Right lobe of liver (tissue), 6 donors: Measurements from ENCODE around the gene EIPR1. TPM values are rescaled to one million over a fixed set of nuclear protein-coding genes. Genes with fewer than 3 reads are reported as not detected.

ENCODE experiments used
- ATAC-seq, 4 donors: fragments of 200-7000 bp; cut with Tn5 transposase; one replicate each; pipeline ENCODE4 v1.9.1; 2020; ENCODE audit warnings: mild to moderate bottlenecking in 4 of 4, moderate library complexity in 4 of 4
- DNase-seq, 3 donors: peaks; one replicate each; pipeline ENCODE4 v3.0.0-alpha.2; 2020
- H3K27ac ChIP-seq, 3 donors: fragments of 200-600 bp; one replicate each; pipeline ENCODE4 v1.8.0; 2022
- H3K27me3 ChIP-seq, 2 donors: fragments of 200-600 bp; one replicate each; pipeline ENCODE4 v1.8.0; 2022
- H3K36me3 ChIP-seq, 4 donors: fragments of 200-600 bp; sonication (generic) in 1 of 4; one replicate each; pipeline versions ENCODE4 v1.5.1 to v1.8.0; 2017 to 2022; ENCODE audit warnings: control low read depth in 1 of 4
- H3K4me1 ChIP-seq, 4 donors: fragments of 200-600 bp; sonication (generic) in 1 of 4; one replicate each; pipeline versions ENCODE4 v1.5.1 to v1.8.0; 2017 to 2022; ENCODE audit warnings: control low read depth in 1 of 4
- H3K4me3 ChIP-seq, 3 donors: fragments of 200-600 bp; one replicate each; pipeline ENCODE4 v1.8.0; 2022
- H3K9me3 ChIP-seq, 4 donors: fragments of 200-600 bp; sonication (generic) in 1 of 4; one replicate each; pipeline versions ENCODE4 v1.5.1 to v1.8.0; 2017 to 2022; ENCODE audit warnings: control low read depth in 1 of 4
- CTCF ChIP-seq, 4 donors: fragments of 200-600 bp in 3 of 4; fragments of 450-650 bp in 1 of 4; IDR thresholded peaks; one replicate each; pipeline versions ENCODE4 v1.5.1 to v1.8.0; 2016 to 2022; ENCODE audit warnings: antibody characterized with exemption in 4 of 4, mild to moderate bottlenecking in 2 of 4
- POLR2A ChIP-seq: fragments of 450-650 bp; IDR thresholded peaks from one replicate; pipeline ENCODE4 v1.6.1; 2017; ENCODE audit warnings: antibody characterized with exemption, mild to moderate bottlenecking
- WGBS: methylation state at CpG from one replicate; pipeline ENCODE4 v1.1.6; 2018; ENCODE audit warnings: low coverage, low lambda C conversion rate; ENCODE audit not compliant: insufficient coverage; ENCODE audit errors: missing lambda C conversion rate; 5-methylcytosine and 5-hydroxymethylcytosine counted together
- intact Hi-C, 2 donors: fragments of 100-400 bp; cut with DNase I; formaldehyde crosslinking; loops; one replicate each; pipeline versions ENCODE4 v1.11.2 to v1.14.1; 2022
- total RNA-seq, 6 experiments: library from RNA; depleted of rRNA in 2 of 6; stranded (reverse); fragments of >200 nt in 2 of 6; fragmentation: NEBNext Ultra II Directional in 3 of 6; extraction: Animal tissue kit (Norgen Biotek cat#: 25700) in 3 of 6; gene quantifications; one replicate each; pipeline versions ENCODE4 v1.1.0 to v1.2.4, GENCODE V29; 2016 to 2023
- donor health status: DM: no; HTN: yes; CAD: no.
- donor health status: DM: no; HTN: no; CAD: no.
- donor health status: DM: no; HTN: no; CAD: no.
- donor health status: DM: no; HTN: yes; CAD: no.
- donor health status: DM: no; HTN: yes; CAD: no.

The EIPR1 gene
- total RNA-seq, 6 experiments from 2014 or later: 6.8 to 40.6 (median 11.6) TPM

- H3K27me3 ChIP-seq: no peaks in the 10 kb centered on the region
- H3K36me3 ChIP-seq: peaks cover 0 to 3% (median 2%) of the 10 kb centered on the region in 4 donors
- no peak overlapping the region for H3K27ac ChIP-seq
- intact Hi-C loops: no loop called here
- 73% methylated on average over 9 of the region's 12 CpGs for WGBS
- no peaks in the 10 kb centered on the region for H3K4me1 ChIP-seq
- ATAC-seq (no peak), DNase-seq (no peak)
- H3K9me3 ChIP-seq: no peaks in the 10 kb centered on the region
- H3K4me3 ChIP-seq: no peak overlapping the region
- TF ChIP-seq POLR2A: no peak
These were observed 180.3 kb downstream of the EIPR1 start for GRCh38 chr2:3197308-3197707.

- Histone ChIP-seq H3K27me3 (no peaks in the 10 kb centered on the region), H3K9me3 (no peaks in the 10 kb centered on the region), H3K27ac (no peak overlapping the region), H3K36me3 (peaks cover 0 to 5% (median 2%) of the 10 kb centered on the region in 4 donors), H3K4me3 (no peak overlapping the region), H3K4me1 (no peaks in the 10 kb centered on the region)
- intact Hi-C loops: no loop called here
- no peak for TF ChIP-seq POLR2A
- TF ChIP-seq CTCF (IDR thresholded peaks at IDR 0.05): no peak
- ATAC-seq (no peak), DNase-seq (no peak)
- WGBS: 82% methylated on average over 8 of the region's 16 CpGs
These were observed 180.9 kb downstream of the EIPR1 start for GRCh38 chr2:3196716-3197115.

- no peaks in the 10 kb centered on the region for H3K4me1 ChIP-seq
- no peak overlapping the region for H3K4me3 ChIP-seq
- intact Hi-C loops: no loop called here
- DNase-seq (no peak), ATAC-seq (peak in 1 of 4 donors; percentile 17)
- no peaks in the 10 kb centered on the region for H3K27me3 ChIP-seq
- H3K9me3 ChIP-seq: no peaks in the 10 kb centered on the region
- no peak overlapping the region for H3K27ac ChIP-seq
- WGBS: 78% methylated on average over 21 of the region's 21 CpGs
- H3K36me3 ChIP-seq: peaks cover 0 to 5% (median 2%) of the 10 kb centered on the region in 4 donors
- TF ChIP-seq CTCF (IDR thresholded peaks at IDR 0.05) (no peak), POLR2A (no peak)
These were observed 181.8 kb downstream of the EIPR1 start for GRCh38 chr2:3195641-3196476.

GRCh38 chr2:3194828-3195227, 182.8 kb downstream of the EIPR1 start:
- Histone ChIP-seq H3K9me3 (no peaks in the 10 kb centered on the region), H3K27me3 (no peaks in the 10 kb centered on the region), H3K27ac (no peak overlapping the region), H3K4me1 (no peaks in the 10 kb centered on the region), H3K36me3 (peaks cover 0 to 5% (median 2%) of the 10 kb centered on the region in 4 donors), H3K4me3 (no peak overlapping the region)
- intact Hi-C loops: no loop called here
- no peak for TF ChIP-seq CTCF (IDR thresholded peaks at IDR 0.05)
- TF ChIP-seq POLR2A: no peak
- ATAC-seq: no peak
- DNase-seq: no peak
- WGBS: 94% methylated on average over 8 of the region's 11 CpGs
